Smooth muscle cell (in vitro differentiated cells): ENCODE data around the gene ZNF296. TPM values are rescaled to one million over a fixed set of nuclear protein-coding genes. Genes with fewer than 3 reads are reported as not detected.
"Not testable (repeated sequence)": the region's sequence is repeated elsewhere in the genome, so short reads cannot be mapped to it uniquely, and the experiment has no call there.

Experiments
- DNase-seq: peaks from one replicate; lab custom pipeline; 2025; ENCODE audit not compliant: unreplicated experiment; lab: John Stamatoyannopoulos, UW
- H2AFZ ChIP-seq: fragments of 200-600 bp; sonication (generic); 2 replicates; pipeline ENCODE4 v1.6.0; 2016; ENCODE audit warnings: antibody characterized with exemption, low read depth, mild to moderate bottlenecking
- H3F3A ChIP-seq: fragments of 200-600 bp; sonication (generic); 2 replicates; pipeline ENCODE4 v1.6.0; 2017; ENCODE audit warnings: antibody characterized with exemption, low read depth
- H3K27ac ChIP-seq: fragments of 200-600 bp; sonication (generic); 2 replicates; pipeline ENCODE4 v1.5.1; 2016; ENCODE audit warnings: low read depth, mild to moderate bottlenecking
- H3K27me3 ChIP-seq: fragments of 200-600 bp; sonication (generic); 2 replicates; pipeline ENCODE4 v1.6.1; 2016; ENCODE audit warnings: low read depth, mild to moderate bottlenecking
- H3K36me3 ChIP-seq: fragments of 200-600 bp; sonication (generic); 2 replicates; pipeline ENCODE4 v1.5.1; 2016; ENCODE audit warnings: low read depth
- H3K4me1 ChIP-seq: fragments of 200-600 bp; sonication (generic); 2 replicates; pipeline ENCODE4 v1.5.1; 2016; ENCODE audit warnings: low read depth
- H3K4me2 ChIP-seq: fragments of 200-600 bp; sonication (generic); 2 replicates; pipeline ENCODE4 v1.6.0; 2016; ENCODE audit warnings: mild to moderate bottlenecking
- H3K4me3 ChIP-seq: fragments of 200-600 bp; sonication (generic); 2 replicates; pipeline ENCODE4 v1.5.1; 2016; ENCODE audit warnings: mild to moderate bottlenecking
- H3K79me2 ChIP-seq: fragments of 200-600 bp; sonication (generic); 2 replicates; pipeline ENCODE4 v1.6.0; 2016; ENCODE audit warnings: low read depth, mild to moderate bottlenecking
- H3K9ac ChIP-seq: fragments of 200-600 bp; sonication (generic); 2 replicates; pipeline ENCODE4 v1.6.0; 2016; ENCODE audit warnings: low read depth
- H3K9me3 ChIP-seq: fragments of 200-600 bp; sonication (generic); replicated peaks from 2 replicates; pipeline ENCODE4 v1.5.1; 2016; ENCODE audit warnings: low read depth
- H4K20me1 ChIP-seq: fragments of 200-600 bp; sonication (generic); 2 replicates; pipeline ENCODE4 v1.6.0; 2016; ENCODE audit warnings: low read depth
- WGBS: methylation state at CpG from one replicate; pipeline ENCODE4 v1.1.7; 2016; ENCODE audit warnings: low lambda C conversion rate; 5-methylcytosine and 5-hydroxymethylcytosine counted together
- polyA plus RNA-seq: library from polyadenylated mRNA; unstranded; fragments of >200 nt; fragmentation: Nextera tagmentation; extraction: Ambion mirVana; gene quantifications from 2 replicates; pipeline ENCODE4 v1.2.1, GENCODE V29; 2016
- total RNA-seq: library from RNA; depleted of rRNA; stranded (reverse); fragments of >200 nt; gene quantifications from 2 replicates; pipeline ENCODE4 v1.2.3, GENCODE V29; 2014
- TF ChIP-seq, protein P1 (sequence below): fragments of 200-600 bp; sonication (generic); IDR thresholded peaks from 2 replicates; pipeline ENCODE4 v1.5.1; 2017; ENCODE audit warnings: borderline replicate concordance, mild to moderate bottlenecking, antibody characterized with exemption; ENCODE audit not compliant: insufficient read depth, poor library complexity, severe bottlenecking

The ZNF296 gene
- total and polyA plus RNA-seq, 2 experiments from 2014 or later = 0.21 to 1.1 TPM

DNA sequence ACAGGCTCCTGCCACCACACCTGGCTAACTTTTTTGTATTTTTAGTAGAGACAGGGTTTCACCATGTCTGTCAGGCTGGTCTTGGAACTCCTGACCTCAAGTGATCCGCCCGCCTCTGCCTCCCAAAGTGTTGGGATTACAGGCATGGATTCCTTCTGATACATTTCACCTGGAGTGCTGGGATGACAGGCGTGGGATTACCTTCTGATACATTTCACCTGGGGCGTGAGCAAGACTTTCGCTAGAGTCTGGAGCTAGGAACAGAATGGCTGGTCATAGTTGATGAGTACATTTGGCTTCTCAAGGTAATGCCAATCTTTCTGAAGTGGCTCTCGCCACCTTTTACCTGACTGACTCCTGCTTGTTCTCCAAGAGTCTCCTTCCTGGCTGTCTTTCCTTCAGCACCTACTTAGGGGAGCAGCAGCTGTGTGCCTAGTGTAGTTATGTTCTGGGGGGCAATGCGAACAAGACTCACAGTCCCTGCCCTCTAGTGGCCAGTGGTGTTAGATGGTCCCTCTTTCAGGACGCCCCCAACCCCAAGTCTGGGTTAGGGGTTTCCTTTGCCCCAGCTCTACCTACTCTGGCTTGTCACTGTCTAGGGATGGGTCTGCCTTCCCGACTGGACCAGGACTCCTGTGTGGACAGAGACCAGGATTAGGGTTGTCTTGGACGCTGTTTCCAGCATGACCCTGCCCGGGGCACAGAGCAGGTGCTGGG is 36.0 kb upstream of the ZNF296 start:
- TF ChIP-seq, protein P1, sequence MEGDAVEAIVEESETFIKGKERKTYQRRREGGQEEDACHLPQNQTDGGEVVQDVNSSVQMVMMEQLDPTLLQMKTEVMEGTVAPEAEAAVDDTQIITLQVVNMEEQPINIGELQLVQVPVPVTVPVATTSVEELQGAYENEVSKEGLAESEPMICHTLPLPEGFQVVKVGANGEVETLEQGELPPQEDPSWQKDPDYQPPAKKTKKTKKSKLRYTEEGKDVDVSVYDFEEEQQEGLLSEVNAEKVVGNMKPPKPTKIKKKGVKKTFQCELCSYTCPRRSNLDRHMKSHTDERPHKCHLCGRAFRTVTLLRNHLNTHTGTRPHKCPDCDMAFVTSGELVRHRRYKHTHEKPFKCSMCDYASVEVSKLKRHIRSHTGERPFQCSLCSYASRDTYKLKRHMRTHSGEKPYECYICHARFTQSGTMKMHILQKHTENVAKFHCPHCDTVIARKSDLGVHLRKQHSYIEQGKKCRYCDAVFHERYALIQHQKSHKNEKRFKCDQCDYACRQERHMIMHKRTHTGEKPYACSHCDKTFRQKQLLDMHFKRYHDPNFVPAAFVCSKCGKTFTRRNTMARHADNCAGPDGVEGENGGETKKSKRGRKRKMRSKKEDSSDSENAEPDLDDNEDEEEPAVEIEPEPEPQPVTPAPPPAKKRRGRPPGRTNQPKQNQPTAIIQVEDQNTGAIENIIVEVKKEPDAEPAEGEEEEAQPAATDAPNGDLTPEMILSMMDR = no peak
- no peak overlapping the region for H3K4me3 ChIP-seq
- H4K20me1 ChIP-seq = peaks cover 100% of the 10 kb centered on the region
- peaks cover 84% of the 10 kb centered on the region for H3K79me2 ChIP-seq
- no peak overlapping the region for H3K9ac ChIP-seq
- H3K27ac ChIP-seq = no peak overlapping the region
- H3K36me3 ChIP-seq = no peaks in the 10 kb centered on the region
- no peaks in the 10 kb centered on the region for H3K27me3 ChIP-seq
- no peaks in the 10 kb centered on the region for H3F3A ChIP-seq
- no peak overlapping the region for H2AFZ ChIP-seq
- WGBS = 96% methylated on average over 11 of the region's 11 CpGs
- H3K9me3 ChIP-seq = no peaks in the 10 kb centered on the region
- DNase-seq = no peak
- H3K4me1 ChIP-seq = peaks cover 4% of the 10 kb centered on the region
- H3K4me2 ChIP-seq = no peak overlapping the region

DNA sequence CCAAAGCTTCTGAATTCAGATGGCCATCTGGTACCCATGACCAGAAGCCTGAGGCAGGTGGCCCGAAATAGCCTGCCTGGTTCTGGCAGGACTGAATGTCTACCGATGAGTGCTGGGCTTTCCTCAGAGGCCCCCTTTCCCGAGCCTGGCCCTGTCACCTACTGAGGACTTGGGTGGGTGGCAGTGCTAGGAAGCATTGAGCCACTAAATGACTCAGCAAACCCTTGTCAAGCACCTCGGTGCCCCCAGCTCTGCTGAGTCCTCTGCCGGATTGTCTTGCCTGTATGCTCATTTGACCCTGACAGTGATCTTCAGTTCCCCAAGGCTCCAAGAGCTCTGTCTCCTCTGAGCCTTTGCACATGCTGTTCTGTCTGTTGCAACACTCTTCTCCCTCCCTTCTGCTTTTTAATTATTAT is 34.6 kb upstream of the ZNF296 start:
- Histone ChIP-seq H3K9me3 (no peaks in the 10 kb centered on the region), H3K4me1 (no peaks in the 10 kb centered on the region), H3K27me3 (no peaks in the 10 kb centered on the region), H3K27ac (no peak overlapping the region), H4K20me1 (peaks cover 100% of the 10 kb centered on the region), H3F3A (no peaks in the 10 kb centered on the region), H3K9ac (no peak overlapping the region), H3K79me2 (peaks cover 96% of the 10 kb centered on the region), H2AFZ (no peak overlapping the region), H3K4me2 (no peak overlapping the region), H3K36me3 (no peaks in the 10 kb centered on the region), H3K4me3 (no peak overlapping the region)
- 67% methylated on average over 5 of the region's 5 CpGs for WGBS
- TF ChIP-seq, protein P1 = no peak
- DNase-seq = no peak

DNA sequence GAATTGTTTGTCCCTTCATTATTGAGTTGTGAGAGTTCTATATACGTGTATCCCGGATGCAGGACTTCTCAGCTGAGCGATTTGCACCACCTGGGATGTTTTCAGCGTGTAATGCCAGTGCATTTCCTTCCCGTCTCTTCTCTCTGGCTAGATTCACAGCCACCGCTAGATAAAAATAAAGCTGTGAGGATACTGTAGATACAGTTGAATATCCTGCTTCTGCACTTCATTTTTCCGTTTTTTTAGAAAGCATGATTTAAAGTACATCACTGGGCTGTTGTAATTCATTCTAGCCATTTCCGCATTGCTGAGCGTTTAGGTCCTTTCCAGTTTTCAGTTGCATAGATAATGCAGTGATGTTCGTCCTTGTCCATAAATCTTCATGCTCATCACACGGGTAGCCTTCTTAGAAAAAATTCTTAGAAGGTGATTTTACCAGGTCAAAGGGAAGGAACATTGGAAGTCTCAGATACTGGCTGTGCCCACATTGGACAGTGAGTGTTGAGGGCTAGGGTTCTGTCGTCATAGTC is 31.4 kb upstream of the ZNF296 start:
- no peak overlapping the region for H3K4me3 ChIP-seq
- WGBS = 94% methylated on average over 12 of the region's 12 CpGs
- no peak for DNase-seq
- no peaks in the 10 kb centered on the region for H3F3A ChIP-seq
- H3K27me3 ChIP-seq = no peaks in the 10 kb centered on the region
- no peak overlapping the region for H3K4me2 ChIP-seq
- H3K9ac ChIP-seq = no peak overlapping the region
- H3K79me2 ChIP-seq = peaks cover 99% of the 10 kb centered on the region
- H3K36me3 ChIP-seq = no peaks in the 10 kb centered on the region
- no peaks in the 10 kb centered on the region for H3K9me3 ChIP-seq
- H4K20me1 ChIP-seq = peaks cover 100% of the 10 kb centered on the region
- no peak overlapping the region for H3K27ac ChIP-seq
- TF ChIP-seq, protein P1 = no peak
- no peak overlapping the region for H2AFZ ChIP-seq
- peaks cover 16% of the 10 kb centered on the region for H3K4me1 ChIP-seq

DNA sequence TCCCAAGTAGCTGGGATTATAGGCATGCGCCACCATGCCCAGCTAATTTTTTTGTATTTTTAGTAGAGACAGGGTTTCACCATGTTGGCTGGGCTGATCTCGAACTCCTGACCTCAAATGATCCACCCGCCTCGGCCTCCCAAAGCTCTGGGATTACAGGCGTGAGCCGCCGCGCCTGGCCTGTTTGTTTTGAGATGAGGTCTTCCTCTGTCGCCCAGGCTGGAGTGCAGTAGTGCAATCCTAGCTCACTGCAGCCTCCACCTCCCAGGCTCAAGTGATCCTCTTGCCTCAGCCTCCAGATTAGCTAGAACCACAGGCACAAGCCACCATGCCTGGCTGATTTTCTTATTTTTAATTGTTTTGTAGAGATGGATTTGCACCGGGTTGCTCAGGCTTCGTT is 30.1 kb upstream of the ZNF296 start:
- 99% methylated on average over 11 of the region's 11 CpGs for WGBS
- H3K4me1 ChIP-seq = peaks cover 16% of the 10 kb centered on the region
- not testable (repeated sequence) for DNase-seq, H3K4me2 ChIP-seq, H3K9me3 ChIP-seq, H3K4me3 ChIP-seq, H2AFZ ChIP-seq, H3K9ac ChIP-seq, H3K36me3 ChIP-seq, H3F3A ChIP-seq, H3K27me3 ChIP-seq, H3K27ac ChIP-seq
- H3K79me2 ChIP-seq = peaks cover 98% of the 10 kb centered on the region
- peaks cover 100% of the 10 kb centered on the region for H4K20me1 ChIP-seq
